Stimulated activated naive CD8-positive, alpha-beta T cell treated with anti-CD3 and anti-CD28 coated beads, Interleukin-15, amount 100 ng/mL, for 72 hours (primary cell): Measurements from ENCODE around the gene DARS1.
A peak's percentile ranks its signal among the peaks of the same experiment; 100 is the strongest.

Experiments
- ATAC-seq: fragments of 150-1000 bp; cut with Tn5 transposase; 2 replicates; pipeline ENCODE4 v1.10.0; 2021; ENCODE audit warnings: mild to moderate bottlenecking, moderate library complexity
- DNase-seq, 2 donors: peaks; one replicate each; pipeline ENCODE4 v3.0.0; 2021 to 2022
- H3K27ac Mint-ChIP-seq, 2 donors: one replicate each; pipeline ENCODE4 v1.8.0; 2022; ENCODE audit warnings: mild to moderate bottlenecking in 2 of 2, mixed read lengths in 2 of 2, moderate library complexity in 2 of 2
- H3K27me3 Mint-ChIP-seq: one replicate; pipeline ENCODE4 v1.8.0; 2022; ENCODE audit warnings: mixed read lengths
- H3K4me1 Mint-ChIP-seq: one replicate; pipeline ENCODE4 v1.8.0; 2022; ENCODE audit warnings: mild to moderate bottlenecking, mixed read lengths
- H3K4me3 Mint-ChIP-seq, 2 donors: one replicate each; pipeline ENCODE4 v1.8.0; 2022; ENCODE audit warnings: mild to moderate bottlenecking in 2 of 2, mixed read lengths in 2 of 2, moderate library complexity in 1 of 2
- H3K9me3 Mint-ChIP-seq, 2 donors: one replicate each; pipeline ENCODE4 v1.8.0; 2022; ENCODE audit warnings: mixed read lengths in 2 of 2

DARS1 gene

GRCh38 chr2:136021406-136021805 is 36.0 kb upstream of the DARS1 start:
- ATAC-seq (no peak), DNase-seq (no peak)
- H3K4me3 Mint-ChIP-seq: no peak overlapping the region
- no peak overlapping the region for H3K27ac Mint-ChIP-seq
- no peaks in the 10 kb centered on the region for H3K27me3 Mint-ChIP-seq
- H3K4me1 Mint-ChIP-seq: peaks cover 12% of the 10 kb centered on the region
- no peaks in the 10 kb centered on the region for H3K9me3 Mint-ChIP-seq

- no peaks in the 10 kb centered on the region for H3K27me3 Mint-ChIP-seq
- no peak overlapping the region for H3K27ac Mint-ChIP-seq
- DNase-seq (no peak), ATAC-seq (no peak)
- H3K9me3 Mint-ChIP-seq: no peaks in the 10 kb centered on the region
- H3K4me1 Mint-ChIP-seq: peaks cover 12% of the 10 kb centered on the region
- no peak overlapping the region for H3K4me3 Mint-ChIP-seq
Observed at GRCh38 chr2:136020831-136021230, 35.4 kb upstream of the DARS1 start.

GRCh38 chr2:136019825-136020224 is 34.4 kb upstream of the DARS1 start:
- no peak overlapping the region for H3K4me3 Mint-ChIP-seq
- no peak overlapping the region for H3K27ac Mint-ChIP-seq
- H3K4me1 Mint-ChIP-seq: peaks cover 8% of the 10 kb centered on the region
- ATAC-seq (no peak), DNase-seq (no peak)
- peaks cover 0 to 1% of the 10 kb centered on the region in 2 donors for H3K9me3 Mint-ChIP-seq
- H3K27me3 Mint-ChIP-seq: no peaks in the 10 kb centered on the region

GRCh38 chr2:136019306-136019705 is 33.9 kb upstream of the DARS1 start:
- DNase-seq (no peak), ATAC-seq (no peak)
- peaks cover 0 to 6% of the 10 kb centered on the region in 2 donors for H3K9me3 Mint-ChIP-seq
- no peak overlapping the region for H3K4me3 Mint-ChIP-seq
- H3K27me3 Mint-ChIP-seq: no peaks in the 10 kb centered on the region
- H3K27ac Mint-ChIP-seq: no peak overlapping the region
- peaks cover 7% of the 10 kb centered on the region for H3K4me1 Mint-ChIP-seq

- ATAC-seq: no peak
- no peak overlapping the region for H3K4me3 Mint-ChIP-seq
- peaks cover 0 to 7% of the 10 kb centered on the region in 2 donors for H3K9me3 Mint-ChIP-seq
- no peaks in the 10 kb centered on the region for H3K27me3 Mint-ChIP-seq
- peaks cover 14% of the 10 kb centered on the region for H3K4me1 Mint-ChIP-seq
- no peak overlapping the region for H3K27ac Mint-ChIP-seq
- no peak for DNase-seq
Observed at GRCh38 chr2:136017786-136018185, 32.4 kb upstream of the DARS1 start.

- no peak for DNase-seq
- no peak overlapping the region for H3K27ac Mint-ChIP-seq
- H3K4me3 Mint-ChIP-seq: no peak overlapping the region
- peaks cover 0 to 7% of the 10 kb centered on the region in 2 donors for H3K9me3 Mint-ChIP-seq
- ATAC-seq: no peak
- H3K4me1 Mint-ChIP-seq: peaks cover 19% of the 10 kb centered on the region
- H3K27me3 Mint-ChIP-seq: no peaks in the 10 kb centered on the region
Observed at GRCh38 chr2:136016836-136017235, 31.4 kb upstream of the DARS1 start.

- Mint-ChIP-seq H3K9me3 (peaks cover 0 to 7% of the 10 kb centered on the region in 2 donors), H3K4me3 (no peak overlapping the region), H3K4me1 (peaks cover 19% of the 10 kb centered on the region), H3K27me3 (no peaks in the 10 kb centered on the region), H3K27ac (no peak overlapping the region)
- no peak for DNase-seq
- ATAC-seq: no peak
Observed at GRCh38 chr2:136016427-136016826, 31.0 kb upstream of the DARS1 start.

- peaks cover 0 to 7% of the 10 kb centered on the region in 2 donors for H3K9me3 Mint-ChIP-seq
- peak; percentile 42 for ATAC-seq
- no peaks in the 10 kb centered on the region for H3K27me3 Mint-ChIP-seq
- H3K4me1 Mint-ChIP-seq: peaks cover 19% of the 10 kb centered on the region
- DNase-seq: no peak
- H3K4me3 Mint-ChIP-seq: no peak overlapping the region
- no peak overlapping the region for H3K27ac Mint-ChIP-seq
Observed at GRCh38 chr2:136015699-136016098, 30.3 kb upstream of the DARS1 start.

GRCh38 chr2:136014411-136014810 is 29.0 kb upstream of the DARS1 start:
- peaks cover 0 to 7% of the 10 kb centered on the region in 2 donors for H3K9me3 Mint-ChIP-seq
- DNase-seq (no peak), ATAC-seq (no peak)
- peaks cover 19% of the 10 kb centered on the region for H3K4me1 Mint-ChIP-seq
- H3K27me3 Mint-ChIP-seq: no peaks in the 10 kb centered on the region
- peak overlapping the region in 1 of 2 donors; percentile 11 for H3K27ac Mint-ChIP-seq
- H3K4me3 Mint-ChIP-seq: no peak overlapping the region

- peaks cover 19% of the 10 kb centered on the region for H3K4me1 Mint-ChIP-seq
- no peak for DNase-seq
- H3K9me3 Mint-ChIP-seq: peaks cover 0 to 7% of the 10 kb centered on the region in 2 donors
- no peak overlapping the region for H3K27ac Mint-ChIP-seq
- H3K4me3 Mint-ChIP-seq: no peak overlapping the region
- H3K27me3 Mint-ChIP-seq: no peaks in the 10 kb centered on the region
- ATAC-seq: no peak
Observed at GRCh38 chr2:136013955-136014354, 28.5 kb upstream of the DARS1 start.

GRCh38 chr2:136013136-136013685 is 27.8 kb upstream of the DARS1 start:
- peaks cover 26% of the 10 kb centered on the region for H3K4me1 Mint-ChIP-seq
- no peak overlapping the region for H3K27ac Mint-ChIP-seq
- H3K27me3 Mint-ChIP-seq: no peaks in the 10 kb centered on the region
- peaks cover 0 to 7% of the 10 kb centered on the region in 2 donors for H3K9me3 Mint-ChIP-seq
- no peak overlapping the region for H3K4me3 Mint-ChIP-seq
- ATAC-seq (no peak), DNase-seq (no peak)

GRCh38 chr2:136012315-136012714 is 26.9 kb upstream of the DARS1 start:
- DNase-seq: no peak
- Mint-ChIP-seq H3K4me1 (peaks cover 35% of the 10 kb centered on the region), H3K27me3 (no peaks in the 10 kb centered on the region)

GRCh38 chr2:136010126-136010525 is 24.7 kb upstream of the DARS1 start:
- no peak overlapping the region for H3K27ac Mint-ChIP-seq
- no peak for DNase-seq
- H3K4me3 Mint-ChIP-seq: no peak overlapping the region
- no peaks in the 10 kb centered on the region for H3K27me3 Mint-ChIP-seq
- H3K4me1 Mint-ChIP-seq: peaks cover 32% of the 10 kb centered on the region
- no peak for ATAC-seq
- H3K9me3 Mint-ChIP-seq: peaks cover 0 to 7% of the 10 kb centered on the region in 2 donors

More at GRCh38 chr2:136012315-136012714, 26.9 kb upstream of the DARS1 start:
- no peak overlapping the region for H3K4me3 Mint-ChIP-seq
- ATAC-seq: no peak
- peaks cover 0 to 7% of the 10 kb centered on the region in 2 donors for H3K9me3 Mint-ChIP-seq
- no peak overlapping the region for H3K27ac Mint-ChIP-seq

- Mint-ChIP-seq H3K27ac (peak overlapping the region; percentile 85 to 89), H3K9me3 (peaks cover 0 to 4% of the 10 kb centered on the region in 2 donors), H3K4me3 (peak overlapping the region; percentile 16 to 55), H3K27me3 (no peaks in the 10 kb centered on the region), H3K4me1 (peaks cover 42% of the 10 kb centered on the region)
- peak; percentile 97 for ATAC-seq
- DNase-seq: peak; percentile 61 to 78
Observed at GRCh38 chr2:136008205-136008865, 22.9 kb upstream of the DARS1 start.

- Mint-ChIP-seq H3K9me3 (peaks cover 0 to 4% of the 10 kb centered on the region in 2 donors), H3K27me3 (no peaks in the 10 kb centered on the region), H3K27ac (no peak overlapping the region), H3K4me3 (no peak overlapping the region), H3K4me1 (peaks cover 32% of the 10 kb centered on the region)
- DNase-seq (no peak), ATAC-seq (no peak)
Observed at GRCh38 chr2:136006658-136007057, 21.2 kb upstream of the DARS1 start.

GRCh38 chr2:136005462-136006196 is 20.2 kb upstream of the DARS1 start:
- no peaks in the 10 kb centered on the region for H3K27me3 Mint-ChIP-seq
- peak overlapping the region in 1 of 2 donors; percentile 85 for H3K27ac Mint-ChIP-seq
- ATAC-seq (peak; percentile 49), DNase-seq (peak in 1 of 2 donors; percentile 25)
- no peak overlapping the region for H3K4me3 Mint-ChIP-seq
- peaks cover 0 to 4% of the 10 kb centered on the region in 2 donors for H3K9me3 Mint-ChIP-seq
- peaks cover 38% of the 10 kb centered on the region for H3K4me1 Mint-ChIP-seq
